DND-41 (cell line): ENCODE measurements around the gene C2CD2.

Source experiments
- EZH2 ChIP-seq: IDR thresholded peaks from 3 replicates; pipeline ENCODE4 v1.6.1; 2012; ENCODE audit warnings: borderline replicate concordance, low read depth, mild to moderate bottlenecking, moderate library complexity, low read length, inconsistent platforms; ENCODE audit not compliant: severe bottlenecking
- TF ChIP-seq, protein P1 (sequence below): IDR thresholded peaks from 2 replicates; pipeline ENCODE4 v1.5.1; 2012; ENCODE audit warnings: borderline replicate concordance, low read length, moderate library complexity, mild to moderate bottlenecking; ENCODE audit not compliant: poor library complexity, severe bottlenecking; ENCODE audit errors: extremely low read depth

- TF ChIP-seq, protein P1, sequence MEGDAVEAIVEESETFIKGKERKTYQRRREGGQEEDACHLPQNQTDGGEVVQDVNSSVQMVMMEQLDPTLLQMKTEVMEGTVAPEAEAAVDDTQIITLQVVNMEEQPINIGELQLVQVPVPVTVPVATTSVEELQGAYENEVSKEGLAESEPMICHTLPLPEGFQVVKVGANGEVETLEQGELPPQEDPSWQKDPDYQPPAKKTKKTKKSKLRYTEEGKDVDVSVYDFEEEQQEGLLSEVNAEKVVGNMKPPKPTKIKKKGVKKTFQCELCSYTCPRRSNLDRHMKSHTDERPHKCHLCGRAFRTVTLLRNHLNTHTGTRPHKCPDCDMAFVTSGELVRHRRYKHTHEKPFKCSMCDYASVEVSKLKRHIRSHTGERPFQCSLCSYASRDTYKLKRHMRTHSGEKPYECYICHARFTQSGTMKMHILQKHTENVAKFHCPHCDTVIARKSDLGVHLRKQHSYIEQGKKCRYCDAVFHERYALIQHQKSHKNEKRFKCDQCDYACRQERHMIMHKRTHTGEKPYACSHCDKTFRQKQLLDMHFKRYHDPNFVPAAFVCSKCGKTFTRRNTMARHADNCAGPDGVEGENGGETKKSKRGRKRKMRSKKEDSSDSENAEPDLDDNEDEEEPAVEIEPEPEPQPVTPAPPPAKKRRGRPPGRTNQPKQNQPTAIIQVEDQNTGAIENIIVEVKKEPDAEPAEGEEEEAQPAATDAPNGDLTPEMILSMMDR, result no peak
- TF ChIP-seq EZH2, result no peak
Observed at GRCh38 chr21:42000908-42001307, 47.1 kb upstream of the C2CD2 start.
